Subcutaneous abdominal adipose tissue (tissue), 5 donors: ENCODE data around the gene LAMA1.

Experiments used
- H3K27ac ChIP-seq: one replicate; pipeline ENCODE4 v1.7.0; 2013; ENCODE audit warnings: low read depth, mild to moderate bottlenecking, inconsistent platforms, low read length, moderate library complexity
- H3K27me3 ChIP-seq, 5 donors: one replicate each; pipeline ENCODE4 v1.7.0; 2013; ENCODE audit warnings: low read length in 5 of 5, inconsistent platforms in 1 of 5; ENCODE audit not compliant: control insufficient read depth in 5 of 5, insufficient read depth in 4 of 5
- H3K36me3 ChIP-seq, 5 donors: one replicate each; pipeline ENCODE4 v1.7.0; 2013; ENCODE audit warnings: low read length in 5 of 5; ENCODE audit not compliant: control insufficient read depth in 5 of 5, insufficient read depth in 5 of 5
- H3K4me1 ChIP-seq, 5 donors: one replicate each; pipeline ENCODE4 v1.7.0; 2013; ENCODE audit warnings: low read length in 5 of 5, mild to moderate bottlenecking in 3 of 5, moderate library complexity in 1 of 5; ENCODE audit not compliant: control insufficient read depth in 5 of 5, insufficient read depth in 5 of 5
- H3K4me3 ChIP-seq, 5 donors: one replicate each; pipeline ENCODE4 v1.7.0; 2013; ENCODE audit warnings: low read length in 5 of 5, low read depth in 1 of 5
- H3K9ac ChIP-seq, 5 donors: one replicate each; pipeline ENCODE4 v1.7.0; 2013; ENCODE audit warnings: low read length in 5 of 5, mild to moderate bottlenecking in 4 of 5, moderate library complexity in 3 of 5
- H3K9me3 ChIP-seq, 5 donors: one replicate each; pipeline ENCODE4 v1.7.0; 2013; ENCODE audit warnings: low read length in 5 of 5; ENCODE audit not compliant: control insufficient read depth in 5 of 5
- donor health status: healthy.
- donor health status: healthy.
- donor health status: healthy.
- donor health status: healthy.
- donor health status: healthy.

Gene LAMA1

DNA sequence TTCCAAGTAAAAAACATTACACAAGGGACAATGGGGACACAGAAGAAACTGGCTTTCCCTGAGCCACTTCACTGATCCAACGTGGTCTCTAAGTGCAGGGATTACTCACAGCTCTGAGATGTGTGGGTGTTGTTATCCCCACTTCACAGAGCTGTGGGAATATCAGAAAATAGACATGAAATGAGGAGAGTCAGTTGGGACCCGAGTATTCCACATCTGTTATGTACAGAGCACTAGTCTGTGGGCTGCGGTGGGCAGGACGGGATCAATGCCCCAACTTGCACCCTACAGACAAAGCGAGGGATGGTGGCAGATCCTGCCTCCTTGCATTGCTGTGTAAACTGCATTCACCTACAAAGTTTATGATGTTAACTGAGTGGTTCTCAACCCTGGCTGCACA, 11.7 kb downstream of the LAMA1 start:
- H3K9me3 ChIP-seq: no peaks in the 10 kb centered on the region
- no peak overlapping the region for H3K4me3 ChIP-seq
- H3K27ac ChIP-seq: no peak overlapping the region
- H3K9ac ChIP-seq: no peak overlapping the region
- no peaks in the 10 kb centered on the region for H3K36me3 ChIP-seq
- H3K27me3 ChIP-seq: peaks cover 0 to 5% (median 0%) of the 10 kb centered on the region in 5 donors
- H3K4me1 ChIP-seq: no peaks in the 10 kb centered on the region

DNA sequence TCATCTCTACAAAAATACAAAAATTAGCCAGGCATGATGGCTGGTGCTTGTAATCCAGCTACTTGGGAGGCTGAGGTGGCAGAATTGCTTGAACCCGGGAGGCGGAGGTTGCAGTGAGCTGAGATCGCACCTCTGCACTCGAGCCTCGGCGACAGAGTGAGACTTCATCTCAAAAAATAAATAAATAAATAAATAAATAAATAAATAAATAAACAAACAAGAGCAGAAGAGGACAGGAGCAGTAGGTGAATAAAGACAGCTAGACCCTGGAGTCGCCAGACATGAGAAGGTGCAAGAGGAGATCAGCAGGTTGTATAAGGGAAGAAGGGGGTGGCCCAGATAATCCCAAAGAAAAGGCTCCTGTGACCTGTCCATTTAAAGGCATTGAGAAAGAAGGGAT, 12.3 kb downstream of the LAMA1 start:
- no peak overlapping the region for H3K9ac ChIP-seq
- no peaks in the 10 kb centered on the region for H3K9me3 ChIP-seq
- H3K27me3 ChIP-seq: peaks cover 0 to 5% (median 0%) of the 10 kb centered on the region in 5 donors
- no peaks in the 10 kb centered on the region for H3K36me3 ChIP-seq
- H3K4me1 ChIP-seq: no peaks in the 10 kb centered on the region
- no peak overlapping the region for H3K4me3 ChIP-seq
- H3K27ac ChIP-seq: no peak overlapping the region

DNA sequence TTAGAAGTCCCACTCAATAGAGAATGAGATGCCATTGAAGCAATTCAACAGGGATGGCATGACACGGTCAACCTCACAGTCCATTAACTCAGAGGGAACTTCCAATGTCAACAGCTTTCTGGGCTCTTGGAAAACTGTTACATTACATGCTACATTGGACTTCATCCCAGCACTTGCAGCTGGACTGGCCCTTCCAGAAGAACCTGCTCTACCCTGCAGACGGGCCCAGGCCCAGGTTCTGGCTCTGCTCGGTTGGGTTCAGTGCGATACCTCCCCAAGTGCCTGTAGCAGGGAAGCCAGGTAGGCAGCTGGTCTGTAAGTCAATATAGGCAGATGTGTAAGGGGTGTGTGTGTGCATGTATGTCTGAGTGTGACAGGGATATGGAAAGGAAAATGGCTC, 12.9 kb downstream of the LAMA1 start:
- peaks cover 0 to 5% (median 0%) of the 10 kb centered on the region in 5 donors for H3K27me3 ChIP-seq
- no peak overlapping the region for H3K4me3 ChIP-seq
- H3K27ac ChIP-seq: no peak overlapping the region
- no peaks in the 10 kb centered on the region for H3K4me1 ChIP-seq
- no peak overlapping the region for H3K9ac ChIP-seq
- no peaks in the 10 kb centered on the region for H3K36me3 ChIP-seq
- H3K9me3 ChIP-seq: no peaks in the 10 kb centered on the region

DNA sequence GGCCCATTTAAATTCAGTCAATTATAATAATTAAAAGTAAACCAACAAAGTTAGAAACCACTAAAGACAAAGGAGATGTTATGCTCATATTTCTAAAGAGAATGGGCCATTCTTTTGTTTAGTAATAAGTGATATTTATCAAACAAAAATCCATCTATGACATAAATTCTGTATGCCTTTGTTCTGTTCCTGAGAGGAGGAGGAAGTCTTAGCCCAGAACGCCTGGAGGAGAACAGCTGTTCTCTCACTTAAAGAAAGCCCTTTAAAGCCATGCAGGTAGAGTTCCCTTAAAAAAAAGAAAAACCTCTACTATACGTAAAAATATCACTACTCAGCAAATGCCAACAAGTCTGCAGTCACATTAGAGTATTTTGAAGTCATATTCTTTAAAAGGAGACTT, 15.5 kb downstream of the LAMA1 start:
- Histone ChIP-seq H3K4me3 (no peak overlapping the region), H3K27ac (no peak overlapping the region), H3K36me3 (no peaks in the 10 kb centered on the region), H3K27me3 (peaks cover 0 to 3% (median 0%) of the 10 kb centered on the region in 5 donors), H3K4me1 (no peaks in the 10 kb centered on the region), H3K9ac (no peak overlapping the region), H3K9me3 (no peaks in the 10 kb centered on the region)

DNA sequence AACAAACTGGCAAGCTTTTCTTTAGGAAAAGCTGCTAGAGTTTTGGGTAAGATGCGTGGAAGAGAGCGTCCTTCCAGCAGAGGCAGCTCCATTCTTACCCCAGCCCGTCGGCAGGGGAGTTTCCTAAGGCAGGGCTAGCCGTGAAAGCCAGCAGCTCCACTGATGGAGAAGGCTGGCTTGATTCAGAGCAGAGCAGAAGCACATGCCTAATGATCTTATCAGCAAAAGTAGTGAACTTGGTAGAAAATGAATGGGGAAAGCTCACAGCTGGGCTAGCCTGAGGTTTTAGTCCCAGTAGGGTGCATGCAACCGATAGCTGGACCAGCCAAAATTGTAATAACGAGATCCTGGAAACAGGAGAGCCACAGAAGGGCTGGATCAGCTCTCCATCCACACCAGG, 20.8 kb downstream of the LAMA1 start:
- Histone ChIP-seq H3K9ac (no peak overlapping the region), H3K27ac (no peak overlapping the region), H3K4me1 (no peaks in the 10 kb centered on the region), H3K27me3 (no peaks in the 10 kb centered on the region), H3K4me3 (no peak overlapping the region), H3K36me3 (no peaks in the 10 kb centered on the region), H3K9me3 (no peaks in the 10 kb centered on the region)

DNA sequence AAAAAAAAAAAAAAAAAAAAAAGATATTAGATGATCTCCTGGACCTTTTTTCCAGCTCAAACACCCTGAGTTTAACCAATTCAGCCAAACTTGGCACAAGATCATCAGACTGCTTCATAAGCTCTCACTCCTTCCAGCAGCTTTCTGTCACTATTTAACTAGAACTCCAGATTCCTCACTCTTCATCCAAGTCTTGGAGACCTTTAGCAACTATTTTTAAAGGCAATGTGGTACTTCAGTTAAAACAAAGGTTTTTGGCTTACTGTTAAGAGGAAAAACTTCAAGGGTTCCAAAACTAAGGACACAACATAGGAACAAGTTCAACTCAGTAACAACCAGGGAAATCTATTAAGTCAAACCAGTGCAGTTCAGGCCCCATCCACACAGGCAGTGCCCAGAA, 23.2 kb downstream of the LAMA1 start:
- H3K9me3 ChIP-seq: no peaks in the 10 kb centered on the region
- H3K4me1 ChIP-seq: no peaks in the 10 kb centered on the region
- no peak overlapping the region for H3K27ac ChIP-seq
- peaks cover 0 to under 1% (median 0%) of the 10 kb centered on the region in 5 donors for H3K27me3 ChIP-seq
- H3K4me3 ChIP-seq: no peak overlapping the region
- H3K36me3 ChIP-seq: no peaks in the 10 kb centered on the region
- no peak overlapping the region for H3K9ac ChIP-seq

DNA sequence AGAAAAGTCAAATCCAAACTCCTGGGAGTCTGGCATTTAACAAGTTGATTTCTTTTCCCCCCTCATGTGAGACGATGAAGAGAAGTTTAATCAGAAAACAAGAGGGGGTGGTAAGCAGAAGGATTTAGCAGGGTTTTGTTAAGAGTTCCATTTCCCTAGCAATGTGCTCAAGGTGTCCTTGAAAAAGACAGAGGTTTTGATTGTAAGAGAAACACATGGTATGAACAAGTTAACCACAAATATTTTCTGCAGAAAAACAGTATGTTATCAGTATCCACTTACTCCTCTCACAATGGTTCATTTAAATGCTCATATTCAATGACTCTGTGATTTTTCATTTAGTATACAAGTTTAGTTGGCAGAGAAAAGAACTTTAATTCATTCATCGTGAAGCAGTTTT, 26.8 kb downstream of the LAMA1 start:
- Histone ChIP-seq H3K9me3 (no peaks in the 10 kb centered on the region), H3K4me1 (no peaks in the 10 kb centered on the region), H3K27ac (no peak overlapping the region), H3K4me3 (no peak overlapping the region), H3K36me3 (no peaks in the 10 kb centered on the region), H3K9ac (no peak overlapping the region), H3K27me3 (peaks cover 0 to 5% (median 0%) of the 10 kb centered on the region in 5 donors)

DNA sequence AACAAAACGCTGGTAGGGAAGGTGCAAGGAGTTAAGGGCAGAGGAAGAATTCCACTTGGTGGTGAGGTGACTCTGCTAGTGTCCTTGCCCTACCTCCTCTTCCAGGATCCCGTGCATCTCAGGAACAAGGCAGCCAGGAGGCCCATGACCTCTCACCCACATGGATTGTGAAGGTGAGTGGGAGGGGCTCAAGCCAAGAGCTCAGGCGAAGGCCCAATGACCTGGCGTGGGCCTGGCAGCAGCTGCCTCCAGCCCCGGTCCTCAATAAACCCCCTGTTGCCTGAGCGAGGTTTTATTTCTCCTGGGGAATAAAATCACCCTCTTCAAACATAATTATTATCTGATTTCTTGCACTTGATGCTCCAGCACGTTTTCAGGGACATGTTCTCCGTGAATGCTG, 28.2 kb downstream of the LAMA1 start:
- H3K9me3 ChIP-seq: no peaks in the 10 kb centered on the region
- no peak overlapping the region for H3K9ac ChIP-seq
- H3K27me3 ChIP-seq: peaks cover 0 to 5% (median 0%) of the 10 kb centered on the region in 5 donors
- H3K36me3 ChIP-seq: no peaks in the 10 kb centered on the region
- no peak overlapping the region for H3K4me3 ChIP-seq
- H3K4me1 ChIP-seq: peaks cover 0 to 7% (median 0%) of the 10 kb centered on the region in 5 donors
- no peak overlapping the region for H3K27ac ChIP-seq

DNA sequence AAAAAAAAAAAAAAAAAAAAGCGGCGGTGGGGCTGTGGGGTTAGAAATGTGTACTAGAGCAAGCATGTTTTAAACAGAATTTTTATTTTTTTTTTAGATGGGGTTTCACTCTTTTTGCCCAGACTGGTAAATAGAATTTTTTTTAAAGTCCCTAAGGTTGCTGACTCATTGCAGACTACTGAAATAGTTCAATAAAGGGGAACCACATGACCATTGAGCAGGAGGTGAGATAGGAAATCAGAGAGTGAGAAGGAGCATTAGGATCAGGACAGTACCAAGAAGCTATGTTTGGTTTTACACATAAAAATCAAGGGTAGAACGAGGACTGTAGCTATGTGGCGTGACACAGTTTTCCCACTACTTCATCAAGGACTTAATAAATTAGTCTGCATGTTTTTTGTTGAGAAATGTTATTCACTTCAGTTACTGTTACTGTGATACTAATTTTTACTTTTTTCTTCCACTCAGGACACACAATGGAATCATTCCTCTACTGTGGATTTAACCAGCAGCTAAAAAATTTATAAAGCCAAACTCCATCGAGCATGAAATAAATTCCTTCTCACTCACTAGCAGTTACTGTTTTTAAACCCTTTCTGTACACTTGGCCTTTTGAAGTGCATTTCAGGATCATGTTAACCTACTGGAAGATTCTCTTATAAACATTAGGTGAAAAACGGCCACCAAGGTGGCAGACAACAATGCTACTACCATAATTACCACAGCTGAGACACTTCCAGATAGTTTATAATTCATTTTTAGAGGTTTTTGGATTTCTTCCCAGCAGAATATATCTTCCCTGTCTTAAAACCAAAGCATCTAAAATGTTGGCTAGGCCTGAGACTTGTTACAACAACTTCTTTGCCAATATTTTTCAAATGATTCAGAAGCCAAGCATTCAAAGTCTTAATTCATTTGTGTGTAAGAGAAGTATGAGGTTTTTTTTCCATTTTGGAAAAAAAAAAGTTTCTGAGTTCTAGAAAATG, 33.2 kb downstream of the LAMA1 start:
- H3K27ac ChIP-seq: no peak overlapping the region
- peaks cover 0 to 7% (median 0%) of the 10 kb centered on the region in 5 donors for H3K4me1 ChIP-seq
- H3K9me3 ChIP-seq: no peaks in the 10 kb centered on the region
- no peak overlapping the region for H3K4me3 ChIP-seq
- peaks cover 0 to 3% (median 0%) of the 10 kb centered on the region in 5 donors for H3K27me3 ChIP-seq
- no peaks in the 10 kb centered on the region for H3K36me3 ChIP-seq
- peak overlapping the region in 1 of 5 donors; percentile 20 for H3K9ac ChIP-seq

DNA sequence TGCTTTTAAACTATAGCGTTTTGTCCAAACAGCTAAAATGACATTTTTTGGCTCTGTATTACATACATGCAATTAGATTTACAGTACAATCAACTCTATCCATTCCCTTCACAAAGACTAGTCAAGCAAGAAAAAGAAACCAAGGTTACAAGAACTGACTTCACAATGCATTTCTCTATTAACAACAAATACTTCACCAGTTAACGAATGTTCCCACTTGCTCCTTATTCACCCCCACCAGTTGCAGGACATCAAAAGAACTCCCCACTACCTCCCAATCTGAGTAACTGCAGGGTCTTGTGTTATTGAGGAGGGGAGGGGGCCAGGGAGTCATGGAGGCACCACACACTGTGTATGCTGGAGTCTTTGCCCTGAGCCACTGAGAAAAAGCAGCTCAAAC, 34.9 kb downstream of the LAMA1 start:
- Histone ChIP-seq H3K36me3 (no peaks in the 10 kb centered on the region), H3K4me1 (peaks cover 0 to 7% (median 0%) of the 10 kb centered on the region in 5 donors), H3K9ac (no peak overlapping the region), H3K4me3 (no peak overlapping the region), H3K27me3 (no peaks in the 10 kb centered on the region), H3K9me3 (no peaks in the 10 kb centered on the region), H3K27ac (no peak overlapping the region)
